Skeletal muscle tissue (tissue), 4 donors: ENCODE results near the gene URB2. TPM values are rescaled to one million over a fixed set of nuclear protein-coding genes. Genes with fewer than 3 reads are reported as not detected.
"Not testable (repeated sequence)": the region's sequence is repeated elsewhere in the genome, so short reads cannot be mapped to it uniquely, and the experiment has no call there.

Experiments
- H3K27ac ChIP-seq: one replicate; pipeline ENCODE4 v1.7.0; 2013; ENCODE audit warnings: mild to moderate bottlenecking, low read depth, low read length, inconsistent platforms
- H3K27me3 ChIP-seq, 3 donors: one replicate each; pipeline ENCODE4 v1.7.0; 2013; ENCODE audit warnings: low read length in 3 of 3; ENCODE audit not compliant: control insufficient read depth in 3 of 3, insufficient read depth in 3 of 3
- H3K36me3 ChIP-seq, 3 donors: one replicate each; pipeline ENCODE4 v1.7.0; 2013; ENCODE audit warnings: low read length in 3 of 3; ENCODE audit not compliant: control insufficient read depth in 3 of 3, insufficient read depth in 3 of 3
- H3K4me1 ChIP-seq, 3 donors: one replicate each; pipeline ENCODE4 v1.7.0; 2013; ENCODE audit warnings: low read length in 3 of 3, mild to moderate bottlenecking in 3 of 3; ENCODE audit not compliant: control insufficient read depth in 3 of 3, insufficient read depth in 3 of 3
- H3K4me3 ChIP-seq, 3 donors: one replicate each; pipeline ENCODE4 v1.7.0; 2013; ENCODE audit warnings: low read length in 3 of 3
- H3K9ac ChIP-seq, 3 donors: one replicate each; pipeline ENCODE4 v1.7.0; 2013; ENCODE audit warnings: low read length in 3 of 3, mild to moderate bottlenecking in 3 of 3, moderate library complexity in 2 of 3, low read depth in 1 of 3
- H3K9me3 ChIP-seq, 3 donors: one replicate each; pipeline ENCODE4 v1.7.0; 2013; ENCODE audit warnings: low read length in 3 of 3; ENCODE audit not compliant: control insufficient read depth in 3 of 3
- total RNA-seq: library from RNA; depleted of rRNA; stranded (reverse); fragments of >200 nt; gene quantifications from one replicate; pipeline ENCODE4 v1.2.3, GENCODE V29; 2014
- donor health status: Osteomylitis.

URB2 gene
- total RNA-seq, 1 donor from 2014 or later = 11.0 TPM

- H3K36me3 ChIP-seq = peaks cover 26 to 49% (median 48%) of the 10 kb centered on the region in 3 donors
- H3K9me3 ChIP-seq = no peaks in the 10 kb centered on the region
- no peak overlapping the region for H3K9ac ChIP-seq
- H3K4me3 ChIP-seq = no peak overlapping the region
- no peak overlapping the region for H3K27ac ChIP-seq
- H3K4me1 ChIP-seq = peaks cover 0 to 3% (median 0%) of the 10 kb centered on the region in 3 donors
- no peaks in the 10 kb centered on the region for H3K27me3 ChIP-seq
Observed at GRCh38 chr1:229613938-229614337, 12.1 kb upstream of the URB2 start.

DNA sequence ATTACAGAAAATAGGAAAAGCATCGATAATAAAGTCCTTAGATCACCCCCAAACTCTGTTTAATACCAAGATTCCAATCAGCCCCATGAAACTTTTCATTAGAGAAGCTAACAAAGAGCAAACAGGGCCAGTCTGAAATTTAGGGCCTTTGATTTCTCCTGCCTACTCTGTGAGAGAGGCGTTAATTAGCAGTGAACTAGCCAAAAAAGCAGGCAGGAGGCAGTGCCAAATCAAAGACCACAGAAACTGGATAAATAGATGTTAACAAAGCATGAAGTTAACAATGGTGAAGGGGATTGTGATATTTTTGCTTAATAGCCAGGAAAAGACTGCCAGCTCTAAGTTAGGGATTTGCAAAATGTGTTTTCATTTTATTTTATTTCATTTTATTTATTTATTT is 11.3 kb upstream of the URB2 start:
- Histone ChIP-seq H3K36me3 (peaks cover 26 to 42% (median 42%) of the 10 kb centered on the region in 3 donors), H3K27me3 (no peaks in the 10 kb centered on the region), H3K4me1 (peaks cover 0 to 3% (median 2%) of the 10 kb centered on the region in 3 donors), H3K9ac (no peak overlapping the region), H3K27ac (no peak overlapping the region), H3K9me3 (no peaks in the 10 kb centered on the region), H3K4me3 (no peak overlapping the region)

- no peaks in the 10 kb centered on the region for H3K27me3 ChIP-seq
- no peak overlapping the region for H3K27ac ChIP-seq
- peaks cover 10 to 14% (median 11%) of the 10 kb centered on the region in 3 donors for H3K4me1 ChIP-seq
- no peaks in the 10 kb centered on the region for H3K9me3 ChIP-seq
- no peak overlapping the region for H3K9ac ChIP-seq
- no peak overlapping the region for H3K4me3 ChIP-seq
- H3K36me3 ChIP-seq = peaks cover 8 to 18% (median 16%) of the 10 kb centered on the region in 3 donors
Observed at GRCh38 chr1:229617351-229618100, 8.5 kb upstream of the URB2 start.

GRCh38 chr1:229619002-229619401 is 7.0 kb upstream of the URB2 start:
- peaks cover 3 to 7% (median 4%) of the 10 kb centered on the region in 3 donors for H3K36me3 ChIP-seq
- H3K9me3 ChIP-seq = no peaks in the 10 kb centered on the region
- peaks cover 17 to 23% (median 19%) of the 10 kb centered on the region in 3 donors for H3K4me1 ChIP-seq
- H3K9ac ChIP-seq = no peak overlapping the region
- no peak overlapping the region for H3K27ac ChIP-seq
- no peak overlapping the region for H3K4me3 ChIP-seq
- H3K27me3 ChIP-seq = no peaks in the 10 kb centered on the region

- Histone ChIP-seq H3K4me1 (peaks cover 23 to 29% (median 23%) of the 10 kb centered on the region in 3 donors), H3K27ac (no peak overlapping the region)
Observed at GRCh38 chr1:229619614-229620013, 6.4 kb upstream of the URB2 start.

DNA sequence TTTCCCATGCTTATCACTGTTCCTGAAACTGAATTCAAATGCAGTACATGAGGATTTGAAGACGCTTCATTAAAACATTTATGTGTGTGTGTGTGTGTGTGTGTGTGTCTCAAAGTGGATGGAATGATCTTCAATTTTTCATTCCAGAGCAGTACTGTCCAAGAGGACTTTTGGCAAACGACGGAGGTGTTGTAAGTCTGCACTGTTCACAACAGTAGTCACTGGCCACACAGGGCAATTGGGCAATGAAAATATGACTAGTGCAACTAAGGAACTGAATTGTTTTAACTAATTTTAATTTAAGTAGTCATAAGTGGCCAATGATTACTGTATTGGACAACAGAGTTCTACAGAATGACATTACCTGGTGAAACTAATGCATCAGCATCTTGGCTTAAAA is 5.2 kb upstream of the URB2 start:
- Histone ChIP-seq H3K27me3 (no peaks in the 10 kb centered on the region), H3K9me3 (no peaks in the 10 kb centered on the region), H3K9ac (no peak overlapping the region), H3K27ac (no peak overlapping the region), H3K4me3 (no peak overlapping the region), H3K36me3 (peaks cover 0 to 4% (median 0%) of the 10 kb centered on the region in 3 donors), H3K4me1 (peaks cover 29 to 37% (median 30%) of the 10 kb centered on the region in 3 donors)

More at GRCh38 chr1:229619614-229620013, 6.4 kb upstream of the URB2 start:
- Histone ChIP-seq H3K36me3 (peaks cover 0 to 4% (median 0%) of the 10 kb centered on the region in 3 donors), H3K9me3 (no peaks in the 10 kb centered on the region), H3K27me3 (no peaks in the 10 kb centered on the region), H3K9ac (peak overlapping the region in 1 of 3 donors; percentile 44), H3K4me3 (no peak overlapping the region)

DNA sequence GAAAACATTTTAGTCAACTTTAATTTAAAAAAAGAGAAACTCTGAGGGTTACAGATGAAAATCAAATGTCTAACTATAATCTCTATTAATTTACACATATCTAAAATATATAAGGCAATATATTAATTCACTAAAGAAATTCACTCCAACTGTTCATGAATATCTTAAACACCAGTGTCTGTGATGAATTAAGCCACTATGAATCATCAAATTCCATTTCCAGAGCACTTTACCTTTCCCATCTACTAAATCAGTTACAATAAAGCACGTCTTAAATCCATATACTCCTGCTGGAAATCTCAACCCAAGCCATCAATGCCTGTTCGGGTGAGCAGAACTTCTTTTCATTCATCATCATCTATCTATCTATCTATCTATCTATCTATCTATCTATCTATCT is 4.4 kb upstream of the URB2 start:
- H3K9me3 ChIP-seq = no peaks in the 10 kb centered on the region
- peaks cover 30 to 41% (median 33%) of the 10 kb centered on the region in 3 donors for H3K4me1 ChIP-seq
- no peak overlapping the region for H3K27ac ChIP-seq
- no peak overlapping the region for H3K4me3 ChIP-seq
- no peak overlapping the region for H3K9ac ChIP-seq
- peaks cover 0 to 4% (median 0%) of the 10 kb centered on the region in 3 donors for H3K36me3 ChIP-seq
- no peaks in the 10 kb centered on the region for H3K27me3 ChIP-seq

DNA sequence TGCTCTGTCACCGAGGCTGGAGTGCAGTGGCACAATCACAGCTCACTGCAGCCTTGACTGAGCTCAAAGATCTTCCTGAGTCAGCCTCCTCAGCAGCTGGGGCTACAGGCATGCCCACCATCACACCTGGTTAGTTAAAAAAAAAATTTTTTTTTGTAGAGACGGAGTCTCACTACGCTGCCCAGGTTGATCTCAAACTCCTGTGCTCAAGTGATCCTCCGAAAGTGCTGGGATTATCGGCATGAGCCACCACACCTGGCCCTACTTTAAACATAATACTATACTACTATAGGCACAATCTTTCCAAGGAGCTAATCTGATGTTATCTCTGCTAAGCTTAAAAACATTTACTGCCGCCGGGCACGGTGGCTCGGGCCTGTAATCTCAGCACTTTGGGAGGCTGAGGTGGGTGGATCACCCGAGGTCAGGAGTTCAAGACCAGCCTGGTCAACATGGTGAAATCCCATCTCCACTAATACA is 3.4 kb upstream of the URB2 start:
- not testable (repeated sequence) for H3K36me3 ChIP-seq, H3K27ac ChIP-seq, H3K27me3 ChIP-seq, H3K9ac ChIP-seq, H3K9me3 ChIP-seq, H3K4me3 ChIP-seq
- peaks cover 37 to 50% (median 40%) of the 10 kb centered on the region in 3 donors for H3K4me1 ChIP-seq

DNA sequence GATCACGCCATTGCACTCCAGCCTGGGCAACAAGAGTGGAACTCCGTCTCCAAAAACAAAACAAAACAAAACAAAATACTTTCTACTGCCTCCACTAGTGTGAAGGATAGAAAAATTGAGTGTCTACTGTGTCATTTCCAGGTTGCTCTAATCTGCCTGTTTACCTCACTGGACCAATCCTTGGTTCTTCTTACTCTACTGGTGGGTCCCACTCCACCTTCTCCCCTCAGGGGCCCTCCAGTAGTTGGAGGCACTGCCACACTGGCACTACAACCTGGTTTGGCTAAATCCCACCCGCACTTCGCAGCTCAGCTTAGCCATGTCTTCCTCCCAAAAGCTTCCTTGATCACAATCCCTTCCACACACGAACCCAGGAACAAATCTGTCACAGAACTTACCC is 2.8 kb upstream of the URB2 start:
- no peak overlapping the region for H3K4me3 ChIP-seq
- peak overlapping the region in 1 of 3 donors; percentile 42 for H3K9ac ChIP-seq
- H3K27ac ChIP-seq = no peak overlapping the region
- no peaks in the 10 kb centered on the region for H3K36me3 ChIP-seq
- peaks cover 37 to 52% (median 40%) of the 10 kb centered on the region in 3 donors for H3K4me1 ChIP-seq
- H3K27me3 ChIP-seq = no peaks in the 10 kb centered on the region
- no peaks in the 10 kb centered on the region for H3K9me3 ChIP-seq

GRCh38 chr1:229623838-229624237 is 2.2 kb upstream of the URB2 start:
- H3K9me3 ChIP-seq = no peaks in the 10 kb centered on the region
- H3K4me1 ChIP-seq = peaks cover 37 to 52% (median 40%) of the 10 kb centered on the region in 3 donors
- H3K9ac ChIP-seq = peak overlapping the region in 1 of 3 donors; percentile 42
- H3K4me3 ChIP-seq = peak overlapping the region in 1 of 3 donors; percentile 93
- no peak overlapping the region for H3K27ac ChIP-seq
- H3K27me3 ChIP-seq = no peaks in the 10 kb centered on the region
- H3K36me3 ChIP-seq = peaks cover 0 to 3% (median 2%) of the 10 kb centered on the region in 3 donors
